SHP77 (cell line): ENCODE measurements around the gene BICDL2.
A peak's percentile ranks its signal among the peaks of the same experiment; 100 is the strongest.

Experiments
- DNase-seq, 2 experiments: peaks; one replicate each; lab custom pipeline; 2025; lab: John Stamatoyannopoulos, UW

The BICDL2 gene

DNA sequence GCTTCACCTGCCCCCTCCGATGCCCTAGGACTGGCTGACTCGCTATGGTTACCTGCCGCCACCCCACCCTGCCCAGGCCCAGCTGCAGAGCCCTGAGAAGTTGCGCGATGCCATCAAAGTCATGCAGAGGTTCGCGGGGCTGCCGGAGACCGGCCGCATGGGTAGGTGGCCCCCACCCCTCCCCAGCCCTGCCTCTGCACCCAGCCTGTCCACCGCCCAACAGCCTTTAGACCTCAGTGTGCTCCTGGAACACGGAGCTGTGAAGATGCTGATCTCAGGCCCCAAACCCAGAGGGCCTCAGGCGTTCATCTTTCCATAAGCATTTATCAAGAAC is 10.6 kb upstream of the BICDL2 start:
- no peak for DNase-seq

DNA sequence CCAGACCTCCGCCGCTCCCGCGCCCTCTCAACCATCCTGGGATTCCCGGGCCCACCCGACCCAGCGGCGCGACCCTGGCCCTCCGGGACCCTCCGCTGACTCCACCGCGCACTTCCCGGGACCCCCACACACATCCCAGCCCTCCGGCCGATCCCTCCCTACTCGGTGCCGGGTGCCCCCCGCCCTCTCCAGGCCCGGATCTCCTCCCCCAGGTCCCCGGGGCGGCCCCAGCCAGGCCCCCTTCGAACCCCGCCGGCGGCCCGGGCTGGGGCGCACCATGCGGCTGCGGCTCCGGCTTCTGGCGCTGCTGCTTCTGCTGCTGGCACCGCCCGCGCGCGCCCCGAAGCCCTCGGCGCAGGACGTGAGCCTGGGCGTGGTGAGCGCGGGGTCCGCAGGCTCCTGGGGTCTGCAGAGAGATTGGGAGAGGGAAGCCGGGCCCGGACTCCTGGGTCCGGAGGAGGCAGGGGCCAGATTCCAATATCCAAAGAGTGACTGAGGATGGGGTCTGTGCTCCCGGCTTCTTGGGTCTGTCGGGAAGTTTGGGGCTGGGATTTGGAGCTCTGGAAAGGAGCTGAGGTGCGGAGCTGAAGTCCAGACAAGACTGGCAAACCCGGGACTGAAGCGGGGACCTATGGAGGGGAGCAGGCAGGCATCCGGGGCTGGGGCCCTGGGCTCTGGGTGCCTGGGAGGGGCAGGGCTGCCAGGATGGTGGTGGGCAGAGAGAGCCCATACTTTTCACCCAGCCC is 10.1 kb upstream of the BICDL2 start:
- no peak for DNase-seq

DNA sequence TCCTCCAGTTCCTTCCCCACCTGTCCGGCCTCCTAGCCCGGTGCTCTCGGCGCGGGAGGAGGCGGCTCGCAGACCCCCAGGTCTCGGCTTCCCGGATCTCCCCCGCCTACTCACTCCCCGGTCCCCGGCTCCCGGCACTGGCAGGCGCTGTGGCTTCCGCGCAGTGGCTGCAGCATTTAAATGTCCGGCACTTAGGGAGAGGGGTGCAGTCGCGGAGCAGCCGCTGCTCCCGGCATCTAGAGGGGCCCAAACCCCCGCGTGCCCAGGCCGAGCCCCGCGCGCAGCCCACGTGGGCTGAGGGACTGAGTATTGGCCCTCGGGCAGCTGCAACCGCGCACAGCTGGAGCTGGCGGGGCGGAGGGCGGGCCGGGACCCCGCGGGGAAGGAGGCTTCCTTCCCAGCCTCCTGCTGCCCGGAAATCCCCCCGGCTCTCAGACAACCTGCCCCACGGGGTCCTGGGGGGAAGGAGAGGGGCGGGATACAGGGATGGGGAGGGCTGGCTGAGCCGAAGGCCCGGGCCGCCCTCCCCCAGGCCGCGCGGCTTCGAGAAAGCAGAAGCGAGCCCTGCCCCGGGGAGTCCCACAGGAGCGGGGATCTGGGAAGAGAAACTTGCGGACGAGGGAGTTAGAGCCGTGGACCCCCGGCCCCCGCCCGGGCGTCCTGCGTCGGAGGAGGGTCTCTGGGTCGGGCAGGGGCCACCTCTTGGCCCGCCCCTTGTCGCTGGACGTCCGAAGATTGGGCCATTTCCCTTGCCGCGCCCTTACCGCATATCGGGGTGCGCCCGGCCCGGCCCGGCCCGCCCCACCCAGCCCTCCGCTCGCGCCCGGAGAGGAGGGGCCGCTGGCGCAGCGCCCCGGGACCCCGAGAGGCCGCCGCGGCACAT is 9.3 kb upstream of the BICDL2 start, which contains the start of gene MMP25:
MMP25 (plus strand) TSS at position 804 of the 883 bp plus-strand sequence. CDS start 357 bp downstream, outside the sequence.
- no peak for DNase-seq

DNA sequence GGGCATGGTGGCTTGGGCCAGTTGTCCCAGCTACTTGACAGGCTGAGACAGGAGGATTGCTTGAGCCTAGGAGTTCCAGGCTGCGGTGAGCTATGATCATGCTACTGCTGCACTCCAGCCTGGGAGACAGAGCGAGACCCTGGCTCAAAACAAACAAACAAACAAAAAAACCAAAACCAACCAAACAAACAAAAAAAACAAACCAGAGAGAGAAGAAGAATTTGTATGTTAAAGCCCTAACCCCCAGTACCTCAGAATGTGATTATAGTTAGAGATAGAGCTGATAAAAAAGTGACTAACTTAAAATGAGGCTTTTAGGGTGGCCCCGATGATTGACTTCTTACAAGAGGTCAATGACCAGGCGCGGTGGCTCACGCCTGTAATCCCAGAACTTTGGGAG is 8.0 kb upstream of the BICDL2 start:
- no peak for DNase-seq

- DNase-seq: no peak
Observed at GRCh38 chr16:3042376-3042775, 5.6 kb upstream of the BICDL2 start.

GRCh38 chr16:3038896-3039295 is 2.2 kb upstream of the BICDL2 start:
- DNase-seq: no peak

DNA sequence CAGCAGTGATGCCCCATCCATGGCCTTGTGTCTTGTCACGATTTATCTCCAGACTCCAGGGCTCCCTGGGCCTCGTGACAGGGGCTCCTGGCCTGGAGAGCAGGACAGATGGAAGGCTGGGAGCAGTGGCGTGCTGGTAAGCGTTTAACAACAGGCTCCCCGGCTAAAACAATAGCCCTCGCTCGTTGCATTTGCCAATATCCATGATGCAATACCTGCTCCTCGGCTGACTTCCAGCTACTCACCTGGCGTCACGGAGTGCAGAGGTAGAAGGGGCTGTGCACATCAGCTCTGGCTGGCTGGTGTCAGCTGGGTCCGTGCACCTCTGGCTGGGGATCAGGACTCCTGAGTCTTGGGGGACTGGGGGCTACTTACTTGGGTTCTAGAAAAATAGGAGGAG is 1.5 kb upstream of the BICDL2 start:
- DNase-seq: peak in 1 of 2 experiments; percentile 36

GRCh38 chr16:3035972-3036725 is 595 bp downstream of the BICDL2 start:
- no peak for DNase-seq

DNA sequence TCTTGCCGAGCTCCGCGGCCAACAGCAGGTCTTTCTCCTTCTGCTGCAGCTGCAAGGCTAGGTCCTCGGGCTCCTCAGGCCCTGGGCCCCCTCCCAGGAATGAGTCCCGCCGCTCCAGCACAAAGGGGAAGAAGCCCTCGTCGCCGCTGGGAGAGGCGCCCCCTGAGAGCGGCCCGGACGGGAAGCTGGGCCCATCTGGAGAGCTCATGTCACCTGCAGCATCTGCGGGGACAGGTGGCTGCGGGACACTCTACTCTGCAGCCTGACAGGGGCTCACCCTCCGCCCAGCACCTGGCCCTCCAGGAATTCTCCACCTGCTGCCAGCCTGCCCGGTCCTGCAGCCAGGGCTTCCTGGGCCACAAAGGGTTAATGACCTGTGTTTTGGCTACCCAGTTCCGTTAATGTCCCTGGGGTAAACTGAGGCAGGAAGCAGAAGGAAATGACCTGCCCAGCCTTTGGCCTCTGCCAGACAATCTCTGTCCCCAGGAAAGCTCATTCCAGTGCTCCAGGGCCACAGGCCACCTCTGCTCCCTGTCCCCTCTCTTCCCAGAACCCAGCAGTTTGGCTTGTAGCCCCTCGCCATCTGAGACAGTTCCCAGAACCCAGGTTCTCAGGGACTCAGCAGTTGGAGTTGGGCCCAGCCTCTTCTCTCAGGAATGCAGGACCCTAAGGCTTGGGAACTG is 1.3 kb downstream of the BICDL2 start:
- no peak for DNase-seq

DNA sequence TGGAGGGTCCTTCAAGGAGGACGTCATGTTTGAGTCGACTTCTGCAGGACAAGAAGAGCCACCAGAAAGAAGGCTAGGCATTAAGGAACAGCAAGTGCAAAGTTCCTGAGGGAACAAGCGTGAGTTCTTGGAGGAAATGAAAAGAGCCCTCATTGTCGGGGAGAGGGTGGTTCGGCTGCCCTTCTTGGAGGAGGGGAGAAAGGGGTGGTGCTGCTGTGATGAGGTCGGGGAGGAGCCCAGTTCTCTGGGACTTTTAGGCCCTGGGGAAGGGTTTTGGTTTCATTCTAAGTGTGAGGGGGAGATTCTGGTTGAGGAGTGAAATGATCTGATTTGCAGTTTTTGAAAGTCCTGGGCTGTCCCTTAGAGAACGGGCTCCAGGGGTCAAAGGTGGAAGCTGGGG is 4.1 kb downstream of the BICDL2 start:
- no peak for DNase-seq

DNA sequence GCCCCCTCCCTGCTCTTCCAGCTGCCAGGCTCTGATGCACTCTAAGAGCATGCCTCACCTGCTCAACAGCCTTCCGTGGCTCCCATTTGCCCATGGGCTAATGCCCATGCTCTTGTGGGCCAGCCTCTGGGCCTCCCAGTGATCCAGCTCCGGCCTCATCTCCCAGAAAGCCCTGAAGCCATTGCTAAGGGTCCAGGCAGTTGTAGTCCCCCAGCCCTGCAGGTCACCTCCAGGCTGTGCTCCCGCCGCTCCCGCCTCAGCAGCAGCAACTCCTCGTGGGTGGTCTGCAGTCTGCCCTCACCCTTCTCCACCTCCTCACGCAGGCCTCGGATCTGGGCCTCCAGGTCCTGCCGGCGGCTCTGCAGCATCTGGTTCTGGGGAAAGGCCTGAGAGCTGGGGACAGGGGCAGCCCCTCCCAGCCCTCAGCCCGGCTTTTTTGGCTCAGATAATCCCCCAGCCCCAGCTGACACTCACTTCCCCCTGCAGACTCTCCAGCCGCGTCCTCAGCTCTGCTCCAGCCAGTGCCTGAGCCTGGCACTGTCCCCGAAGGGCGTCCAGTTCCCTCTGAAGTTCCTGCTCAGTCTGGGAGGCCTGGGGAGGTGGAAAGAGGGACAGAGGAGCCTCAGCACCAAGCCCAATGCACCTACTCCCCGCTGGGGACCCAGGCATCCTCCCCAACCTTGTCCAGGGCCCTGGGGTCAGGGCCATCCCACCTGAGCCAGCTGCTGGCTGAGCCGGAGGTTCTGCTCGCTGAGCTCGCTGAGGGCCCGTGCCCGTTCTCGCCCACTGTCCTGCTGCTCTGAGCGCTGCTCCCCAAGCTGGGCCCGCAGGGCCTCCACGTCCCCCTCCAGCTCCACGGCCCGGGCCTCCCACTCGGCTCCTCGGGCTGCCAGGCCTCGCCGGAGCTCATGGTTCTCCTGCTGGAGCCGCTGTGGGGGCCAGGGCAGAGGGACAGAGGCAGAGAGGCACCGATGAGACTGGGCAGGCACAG is 6.2 kb downstream of the BICDL2 start:
- DNase-seq: no peak

DNA sequence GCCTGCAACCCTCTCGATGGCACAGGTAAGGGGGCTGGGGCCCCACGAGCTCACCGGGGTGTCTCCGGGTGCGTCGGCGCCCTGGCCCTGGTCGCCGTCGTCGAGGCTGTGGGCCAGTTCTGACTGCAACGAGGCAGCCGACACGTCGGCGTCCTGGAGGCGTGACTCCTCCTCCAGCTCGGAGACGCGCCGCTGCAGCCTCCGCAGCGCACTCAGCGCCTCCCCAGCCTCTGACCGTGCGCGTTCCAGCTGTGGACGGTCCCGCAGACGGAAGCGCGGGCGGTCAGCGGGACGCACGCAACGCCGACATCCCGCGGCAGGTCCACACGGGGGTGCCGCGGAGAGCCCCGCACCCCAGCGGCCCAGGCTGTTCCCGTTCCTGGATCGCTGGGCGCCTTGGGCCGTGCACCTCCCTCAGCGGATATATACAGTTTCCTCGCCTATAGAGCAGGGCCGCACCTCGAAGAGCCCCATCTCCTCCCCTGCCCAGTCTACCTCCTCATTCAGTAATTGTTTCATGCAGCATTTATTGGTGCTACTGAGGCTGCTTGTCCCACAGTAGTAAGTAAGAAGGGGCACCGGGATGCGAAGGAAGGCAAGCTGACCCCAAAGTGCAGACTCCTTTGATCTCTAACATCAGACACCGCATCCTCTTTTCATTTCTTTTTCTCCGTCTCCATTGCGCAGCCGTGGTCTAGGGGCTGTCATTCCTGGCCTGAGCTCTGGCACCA is 7.1 kb downstream of the BICDL2 start:
- DNase-seq: no peak

GRCh38 chr16:3028716-3029319 is 7.9 kb downstream of the BICDL2 start:
- no peak for DNase-seq

DNA sequence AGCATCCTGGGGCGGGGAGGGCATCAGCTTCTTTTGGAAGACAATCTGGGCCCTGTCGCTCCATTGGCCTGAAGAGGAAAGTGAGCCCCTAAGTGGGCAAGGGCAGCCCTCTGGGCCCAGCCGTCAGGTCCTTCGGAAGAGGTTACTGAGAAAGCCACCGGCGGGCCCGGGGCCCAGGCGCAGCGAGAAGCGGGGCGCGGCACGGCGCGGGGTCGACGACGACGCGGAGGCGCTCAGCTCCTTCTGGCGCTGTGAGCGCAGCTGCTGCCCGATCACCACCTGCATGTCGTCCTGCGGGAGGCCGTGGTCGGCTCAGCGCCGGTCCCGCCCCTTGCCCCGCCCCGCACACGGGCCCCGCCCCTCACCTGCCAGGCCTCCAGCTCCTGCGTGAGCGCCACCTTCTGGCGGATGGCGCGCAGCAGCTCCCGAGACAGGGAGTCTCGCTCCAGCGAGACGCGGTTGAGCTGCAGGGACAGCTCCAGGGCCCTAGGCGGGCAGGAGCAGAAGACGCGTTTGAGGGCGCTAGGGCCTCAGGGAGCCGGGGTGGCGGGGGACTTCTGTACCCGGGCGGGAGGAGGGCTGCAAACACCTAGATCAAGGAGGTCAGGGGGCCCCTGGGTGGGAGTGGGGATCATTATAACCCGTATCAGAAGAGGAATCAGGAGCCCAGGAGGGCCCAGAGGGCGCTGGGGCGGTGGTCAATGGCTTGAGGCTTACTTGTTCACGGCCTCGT is 8.6 kb downstream of the BICDL2 start:
- peak; percentile 75 to 82 for DNase-seq

DNA sequence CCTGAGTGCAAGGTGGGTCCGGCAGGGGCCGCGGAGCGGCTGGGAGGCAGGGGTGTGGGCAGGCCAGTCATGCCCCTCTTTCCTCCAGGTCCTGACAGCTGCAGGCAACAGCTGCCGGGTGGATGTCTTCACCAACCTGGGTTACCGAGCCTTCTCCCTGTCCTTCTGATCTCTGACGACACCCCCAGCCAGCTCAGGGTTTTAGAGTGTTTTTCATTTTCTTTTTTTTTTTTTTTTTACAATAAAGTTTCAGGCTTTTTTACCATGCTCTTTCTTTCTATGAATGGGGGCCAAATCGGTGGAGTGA is 9.3 kb downstream of the BICDL2 start:
- DNase-seq: no peak

DNA sequence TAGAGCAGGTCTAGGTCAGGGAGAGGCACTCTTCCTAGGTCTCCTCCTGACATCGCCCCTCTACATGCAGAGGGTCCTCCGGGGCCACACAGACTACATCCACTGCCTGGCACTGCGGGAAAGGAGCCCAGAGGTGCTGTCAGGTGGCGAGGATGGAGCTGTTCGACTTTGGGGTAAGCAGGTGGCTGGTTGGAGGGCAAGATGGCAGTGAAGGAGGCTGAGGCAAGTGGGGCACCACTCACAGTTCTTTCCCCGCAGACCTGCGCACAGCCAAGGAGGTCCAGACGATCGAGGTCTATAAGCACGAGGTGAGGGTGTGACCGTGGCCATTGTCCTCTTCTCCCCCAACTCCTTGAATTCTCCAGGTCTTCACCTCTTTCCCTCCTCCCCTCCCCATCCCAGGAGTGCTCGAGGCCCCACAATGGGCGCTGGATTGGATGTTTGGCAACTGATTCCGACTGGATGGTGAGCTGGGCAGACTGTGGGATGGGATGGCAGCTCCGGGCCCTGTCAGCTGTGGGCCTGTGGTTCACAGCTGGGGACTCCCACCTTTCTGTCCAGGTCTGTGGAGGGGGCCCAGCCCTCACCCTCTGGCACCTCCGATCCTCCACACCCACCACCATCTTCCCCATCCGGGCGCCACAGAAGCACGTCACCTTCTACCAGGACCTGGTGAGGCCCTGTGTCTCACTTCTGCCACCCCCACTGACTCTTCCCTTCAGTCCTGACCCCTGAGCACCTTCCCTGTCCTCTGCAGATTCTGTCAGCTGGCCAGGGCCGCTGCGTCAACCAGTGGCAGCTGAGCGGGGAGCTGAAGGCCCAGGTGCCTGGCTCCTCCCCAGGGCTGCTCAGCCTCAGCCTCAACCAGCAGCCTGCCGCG is 9.9 kb downstream of the BICDL2 start:
- no peak for DNase-seq

GRCh38 chr16:3026003-3026378 is 10.8 kb downstream of the BICDL2 start:
- DNase-seq: no peak
